GM19372 (cell line): Measurements from ENCODE around the gene NLRP10.

ENCODE experiments used
- ATAC-seq: cut with Tn5 transposase; IDR thresholded peaks from one replicate; pipeline ENCODE4 v1.9.1; 2021; ENCODE audit warnings: mild to moderate bottlenecking, low read depth, moderate library complexity; ENCODE audit not compliant: unreplicated experiment

NLRP10 gene

GRCh38 chr11:7977232-7977917, 12.1 kb upstream of the NLRP10 start:
- no peak for ATAC-seq

- ATAC-seq: no peak
Measured at GRCh38 chr11:7974668-7975067, 9.4 kb upstream of the NLRP10 start.

- no peak for ATAC-seq
Measured at GRCh38 chr11:7973011-7973410, 7.8 kb upstream of the NLRP10 start.

- no peak for ATAC-seq
Measured at GRCh38 chr11:7971846-7972245, 6.6 kb upstream of the NLRP10 start.

GRCh38 chr11:7969756-7970646, 4.8 kb upstream of the NLRP10 start:
- no peak for ATAC-seq

- no peak for ATAC-seq
Measured at GRCh38 chr11:7968686-7969085, 3.4 kb upstream of the NLRP10 start.

- ATAC-seq: no peak
Measured at GRCh38 chr11:7967826-7968225, 2.6 kb upstream of the NLRP10 start.

GRCh38 chr11:7967097-7967496, 1.9 kb upstream of the NLRP10 start:
- ATAC-seq: no peak

- ATAC-seq: no peak
Measured at GRCh38 chr11:7964873-7965272, 374 bp downstream of the NLRP10 start.

- no peak for ATAC-seq
Measured at GRCh38 chr11:7964261-7964660, 986 bp downstream of the NLRP10 start.

- no peak for ATAC-seq
Measured at GRCh38 chr11:7955191-7955590, 10.1 kb downstream of the NLRP10 start.

- no peak for ATAC-seq
Measured at GRCh38 chr11:7949934-7950333, 15.3 kb downstream of the NLRP10 start.

GRCh38 chr11:7944123-7944522, 21.1 kb downstream of the NLRP10 start:
- no peak for ATAC-seq

- ATAC-seq: no peak
Measured at GRCh38 chr11:7941608-7942007, 23.6 kb downstream of the NLRP10 start, which contains the start of gene OR10A3. Gene OR10A3 (minus strand): TSS chr11:7941708. CDS start chr11:7939520, 2,188 bp downstream.

- no peak for ATAC-seq
Measured at GRCh38 chr11:7941146-7941545, 24.1 kb downstream of the NLRP10 start.

GRCh38 chr11:7936615-7937014, 28.6 kb downstream of the NLRP10 start:
- ATAC-seq: no peak

- no peak for ATAC-seq
Measured at GRCh38 chr11:7931168-7931567, 34.1 kb downstream of the NLRP10 start, which contains the start of gene OR10A6. Gene OR10A6 (minus strand): TSS chr11:7931268. CDS start chr11:7928662, 2,606 bp downstream.

GRCh38 chr11:7927635-7928034, 37.6 kb downstream of the NLRP10 start:
- ATAC-seq: no peak

GRCh38 chr11:7924536-7924935, 40.7 kb downstream of the NLRP10 start:
- ATAC-seq: no peak

GRCh38 chr11:7918141-7918540, 47.1 kb downstream of the NLRP10 start:
- ATAC-seq: no peak
